Renal cortical epithelial cell (primary cell): ENCODE measurements around the gene SLC17A9. TPM values are rescaled to one million over a fixed set of nuclear protein-coding genes. Genes with fewer than 3 reads are reported as not detected.
"Not testable (repeated sequence)": the region's sequence is repeated elsewhere in the genome, so short reads cannot be mapped to it uniquely, and the experiment has no call there.

ENCODE experiments used
- DNase-seq: peaks from one replicate; pipeline ENCODE4 v3.0.0-alpha.2; 2011; ENCODE audit warnings: low read depth
- total RNA-seq: library from RNA; depleted of rRNA; stranded (reverse); fragments of >200 nt; gene quantifications from 2 replicates; pipeline ENCODE4 v1.2.3, GENCODE V29; 2014

Gene SLC17A9
- total RNA-seq, 1 donor from 2014 or later: 0.65 TPM

DNA sequence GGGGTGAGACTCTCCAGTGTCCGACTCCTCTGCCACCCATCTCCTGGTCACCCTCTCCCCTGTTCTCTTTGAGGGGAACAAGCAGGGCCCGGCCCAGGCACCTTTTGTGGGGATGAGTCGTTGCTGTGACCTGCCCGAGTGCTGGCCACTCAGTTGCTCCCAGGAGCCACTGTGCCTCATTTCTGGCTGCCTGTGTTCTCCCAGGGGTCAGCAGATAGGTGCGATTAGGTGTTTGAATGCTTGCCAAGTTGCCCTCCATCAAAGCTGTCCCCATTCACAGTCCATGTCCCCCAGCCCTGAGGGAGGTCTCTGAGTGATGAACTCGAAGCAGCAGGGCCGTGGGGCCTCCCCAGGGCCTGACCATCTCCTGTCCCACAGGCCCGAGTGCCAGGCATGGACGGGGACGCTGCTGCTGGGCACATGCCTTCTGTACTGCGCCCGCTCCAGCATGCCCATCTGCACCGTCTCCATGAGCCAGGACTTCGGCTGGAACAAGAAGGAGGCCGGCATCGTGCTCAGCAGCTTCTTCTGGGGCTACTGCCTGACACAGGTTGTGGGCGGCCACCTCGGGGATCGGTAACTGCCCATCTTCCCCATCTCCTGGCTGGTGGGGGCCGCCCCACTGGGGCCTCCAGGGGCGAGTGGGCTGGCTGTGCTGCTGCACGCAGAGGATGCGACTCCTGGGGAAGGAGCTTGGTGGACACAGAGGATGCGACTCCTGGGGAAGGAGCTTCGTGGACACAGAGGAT is 4.1 kb downstream of the SLC17A9 start:
- DNase-seq: no peak

DNA sequence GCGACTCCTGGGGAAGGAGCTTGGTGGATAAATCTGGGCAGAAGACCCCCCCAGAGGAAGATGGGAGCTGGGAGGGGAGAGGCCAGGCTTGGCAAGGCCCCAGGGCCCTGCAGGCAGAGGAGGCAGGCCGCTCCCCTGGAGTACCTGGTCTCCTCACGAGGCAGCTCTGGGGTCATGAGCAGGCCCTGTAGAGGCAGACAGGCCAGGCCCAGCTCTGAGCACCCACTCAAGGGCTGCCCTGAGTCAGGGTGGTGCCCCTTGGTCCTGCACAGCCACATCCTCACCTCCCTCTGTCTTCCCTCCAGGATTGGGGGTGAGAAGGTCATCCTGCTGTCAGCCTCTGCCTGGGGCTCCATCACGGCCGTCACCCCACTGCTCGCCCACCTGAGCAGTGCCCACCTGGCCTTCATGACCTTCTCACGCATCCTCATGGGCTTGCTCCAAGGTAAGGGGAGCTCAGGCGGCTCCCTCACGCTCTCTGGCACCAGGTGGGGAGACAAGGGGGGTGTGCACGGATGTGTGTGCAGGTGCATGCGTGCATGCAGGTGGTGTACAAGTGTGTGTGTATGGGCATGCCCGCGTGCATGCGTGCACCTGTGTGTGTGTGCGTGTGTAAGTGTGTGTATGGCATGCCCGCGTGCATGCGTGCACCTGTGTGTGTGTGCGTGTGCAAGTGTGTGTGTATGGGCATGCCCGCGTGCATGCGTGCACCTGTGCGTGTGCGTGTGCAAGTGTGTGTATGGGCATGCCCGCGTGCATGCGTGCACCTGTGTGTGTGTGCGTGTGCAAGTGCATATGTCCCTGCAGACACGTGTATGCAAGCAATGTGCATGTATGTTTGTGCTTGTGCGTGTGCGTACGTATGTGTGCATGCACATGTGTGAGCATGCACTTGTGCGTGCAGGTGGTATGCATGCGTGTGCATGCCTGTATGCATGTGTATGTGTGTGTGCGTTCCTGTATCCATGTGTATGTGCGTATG is 4.9 kb downstream of the SLC17A9 start:
- DNase-seq: no peak

DNA sequence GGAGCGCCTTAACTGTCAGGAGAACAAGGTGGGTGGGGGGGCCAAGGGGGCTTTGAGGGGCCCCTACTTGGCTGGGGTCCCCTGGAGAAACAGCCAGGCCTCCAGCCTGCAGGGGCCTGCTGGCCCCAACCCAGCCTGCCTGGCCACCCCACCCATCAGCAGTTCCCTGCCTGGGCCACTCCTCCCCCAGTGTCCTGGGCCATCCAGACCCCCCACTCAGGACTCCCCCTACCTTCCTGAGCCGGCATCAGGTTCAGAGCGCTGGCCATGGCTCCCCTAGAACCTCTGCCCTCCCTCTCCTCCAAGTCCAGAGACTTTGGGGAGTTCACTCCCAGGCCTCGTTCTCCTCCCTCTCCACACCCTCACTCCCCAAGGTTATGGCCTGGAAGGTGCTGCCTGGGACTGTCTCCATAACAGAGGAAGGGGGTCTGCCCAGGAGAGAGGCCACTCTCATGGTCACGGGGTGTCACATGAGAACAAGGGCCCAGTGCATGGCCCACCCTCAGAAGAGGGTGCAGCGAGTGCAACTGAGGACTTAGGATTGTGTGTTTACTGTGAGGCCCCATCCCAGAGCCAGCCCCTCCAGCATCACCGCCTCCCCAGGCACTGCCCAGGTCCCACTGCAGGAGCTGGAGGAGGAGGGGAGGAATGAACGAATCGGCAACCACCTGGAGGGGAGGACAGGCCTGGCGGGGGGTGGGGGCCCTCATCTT is 6.0 kb downstream of the SLC17A9 start:
- DNase-seq: no peak

DNA sequence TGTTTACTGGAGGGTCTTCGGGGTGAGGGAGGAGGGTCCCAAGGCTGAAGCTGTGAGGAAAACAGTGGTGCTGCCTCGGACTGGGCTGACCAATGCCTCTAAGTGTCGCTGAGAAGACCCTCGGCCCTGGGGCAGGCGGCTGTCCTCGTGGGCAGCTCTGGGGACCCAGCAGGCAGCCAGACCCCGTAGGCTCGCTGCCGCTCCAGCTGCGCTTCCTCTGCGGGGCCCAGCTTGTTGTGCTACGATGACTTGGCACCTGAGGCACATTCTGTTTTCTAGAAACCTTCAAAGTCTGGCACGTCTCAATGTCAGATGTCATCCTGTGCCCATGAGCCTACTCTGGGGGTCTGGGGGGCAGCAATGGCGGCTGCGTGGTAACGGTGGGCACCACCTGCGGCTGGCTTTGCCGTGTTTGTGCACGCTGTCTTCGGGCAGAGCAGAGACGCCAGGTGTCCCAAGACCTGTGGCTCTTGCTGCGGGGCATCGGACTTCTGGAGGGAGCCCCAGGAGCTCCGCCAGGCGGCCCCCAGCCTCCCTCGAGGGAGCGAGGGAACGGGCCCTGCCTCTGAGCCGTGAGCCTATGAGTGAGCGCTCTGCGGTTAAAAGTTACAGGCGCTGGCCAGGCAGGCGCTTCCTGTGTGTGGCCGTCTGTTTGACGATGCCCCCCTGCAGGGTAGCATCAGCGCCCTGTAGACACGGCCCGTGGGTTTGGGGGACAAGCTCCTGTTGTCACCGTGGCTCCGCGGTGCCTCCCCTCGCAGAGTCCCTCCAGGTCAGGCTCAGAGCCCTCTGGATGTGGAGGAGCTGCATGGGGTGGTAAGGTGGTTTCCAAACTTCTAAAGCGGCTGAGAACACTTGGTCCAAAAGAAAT is 6.8 kb downstream of the SLC17A9 start:
- no peak for DNase-seq

DNA sequence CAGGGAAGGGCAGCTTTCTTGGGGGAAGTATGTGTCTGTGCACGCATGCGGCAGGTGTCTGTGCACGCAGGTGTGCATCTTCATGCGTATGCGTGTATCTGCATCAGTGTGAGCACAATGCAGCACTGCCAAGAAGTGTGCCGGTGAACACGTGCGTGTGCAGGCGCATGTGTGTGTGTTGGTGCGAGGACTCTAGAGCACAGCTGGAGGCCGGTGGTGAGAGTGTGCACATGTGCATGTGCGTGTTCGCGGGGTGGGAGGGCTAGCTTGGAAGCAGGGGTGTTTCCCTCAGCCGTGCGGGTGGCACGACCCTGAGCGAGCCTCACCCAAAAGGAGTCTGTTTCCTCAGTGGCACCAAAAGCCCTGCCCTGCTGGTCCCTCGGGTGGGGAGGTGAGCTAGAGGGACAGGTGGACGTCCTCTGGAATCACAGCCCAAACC is 7.5 kb downstream of the SLC17A9 start:
- DNase-seq: no peak

DNA sequence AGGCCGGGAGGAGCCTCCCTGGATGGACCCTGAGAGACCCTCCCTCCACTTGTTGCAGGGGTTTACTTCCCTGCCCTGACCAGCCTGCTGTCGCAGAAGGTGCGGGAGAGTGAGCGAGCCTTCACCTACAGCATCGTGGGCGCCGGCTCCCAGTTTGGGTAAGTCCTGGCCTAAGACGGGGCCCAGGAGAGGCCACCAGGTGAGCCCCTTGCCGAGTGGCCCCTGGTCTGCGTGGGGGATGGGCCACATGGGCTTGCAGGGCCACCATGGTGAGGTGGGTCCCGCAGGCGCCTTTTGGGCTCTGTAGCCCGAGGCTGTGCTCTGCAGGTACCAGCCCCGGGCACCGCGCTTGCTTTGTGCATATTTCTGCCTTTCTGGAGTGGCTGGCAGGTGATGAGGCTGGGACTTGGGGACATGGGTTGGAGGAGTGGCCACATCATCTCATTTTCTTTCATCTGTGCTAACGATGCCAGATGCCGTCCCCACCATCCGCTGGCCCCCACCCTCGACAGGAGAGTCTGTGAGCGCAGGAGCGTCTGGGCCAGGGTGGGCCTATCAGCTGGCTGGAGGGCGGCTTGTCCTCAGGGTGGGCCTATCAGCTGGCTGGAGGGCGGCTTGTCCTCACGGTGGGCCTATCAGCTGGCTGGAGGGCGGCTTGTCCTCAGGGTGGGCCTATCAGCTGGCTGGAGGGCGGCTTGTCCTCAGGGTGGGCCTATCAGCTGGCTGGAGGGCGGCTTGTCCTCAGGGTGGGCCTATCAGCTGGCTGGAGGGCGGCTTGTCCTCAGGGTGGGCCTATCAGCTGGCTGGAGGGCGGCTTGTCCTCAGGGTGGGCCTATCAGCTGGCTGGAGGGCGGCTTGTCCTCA is 8.2 kb downstream of the SLC17A9 start:
- not testable (repeated sequence) for DNase-seq

DNA sequence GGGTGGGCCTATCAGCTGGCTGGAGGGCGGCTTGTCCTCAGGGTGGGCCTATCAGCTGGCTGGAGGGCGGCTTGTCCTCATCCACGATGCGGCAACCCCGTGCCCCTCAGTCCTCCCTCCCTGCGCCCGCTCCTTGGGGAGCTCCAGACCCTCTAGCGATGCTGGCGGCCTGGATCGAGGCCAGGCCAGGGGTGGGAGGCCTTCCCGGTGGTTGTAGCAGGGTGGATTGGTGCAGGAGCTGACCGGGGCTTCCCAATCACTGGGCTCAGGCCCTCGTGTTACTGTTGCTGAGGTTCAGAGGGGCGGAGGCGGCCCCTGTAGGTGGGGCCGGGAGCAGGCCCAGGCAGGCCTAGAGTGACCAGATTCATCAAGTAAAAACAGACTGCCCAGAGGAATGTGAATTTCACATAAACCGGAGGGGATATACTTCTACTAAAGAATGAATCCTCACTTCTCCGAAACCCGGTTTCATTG is 8.8 kb downstream of the SLC17A9 start:
- no peak for DNase-seq

DNA sequence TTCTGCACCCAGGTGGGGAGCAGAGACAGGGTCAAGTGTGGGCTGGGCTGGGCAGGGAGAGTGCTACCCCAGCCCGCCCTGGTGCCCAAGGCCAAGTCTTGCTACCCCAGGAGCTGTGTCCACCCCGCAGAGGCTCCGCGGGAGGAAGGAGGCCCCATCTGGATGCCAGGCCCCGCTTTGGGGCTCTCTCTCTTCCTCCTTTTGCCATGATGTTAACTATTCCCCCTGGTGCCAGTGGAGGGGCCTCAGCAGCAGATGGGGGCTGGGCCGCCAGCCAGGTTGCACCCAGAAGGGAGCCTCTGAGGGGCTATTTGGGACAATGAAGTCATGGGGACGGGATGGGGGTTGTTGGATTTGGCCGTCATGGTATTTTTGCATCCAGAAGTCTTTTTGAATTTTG is 9.3 kb downstream of the SLC17A9 start:
- DNase-seq: no peak

DNA sequence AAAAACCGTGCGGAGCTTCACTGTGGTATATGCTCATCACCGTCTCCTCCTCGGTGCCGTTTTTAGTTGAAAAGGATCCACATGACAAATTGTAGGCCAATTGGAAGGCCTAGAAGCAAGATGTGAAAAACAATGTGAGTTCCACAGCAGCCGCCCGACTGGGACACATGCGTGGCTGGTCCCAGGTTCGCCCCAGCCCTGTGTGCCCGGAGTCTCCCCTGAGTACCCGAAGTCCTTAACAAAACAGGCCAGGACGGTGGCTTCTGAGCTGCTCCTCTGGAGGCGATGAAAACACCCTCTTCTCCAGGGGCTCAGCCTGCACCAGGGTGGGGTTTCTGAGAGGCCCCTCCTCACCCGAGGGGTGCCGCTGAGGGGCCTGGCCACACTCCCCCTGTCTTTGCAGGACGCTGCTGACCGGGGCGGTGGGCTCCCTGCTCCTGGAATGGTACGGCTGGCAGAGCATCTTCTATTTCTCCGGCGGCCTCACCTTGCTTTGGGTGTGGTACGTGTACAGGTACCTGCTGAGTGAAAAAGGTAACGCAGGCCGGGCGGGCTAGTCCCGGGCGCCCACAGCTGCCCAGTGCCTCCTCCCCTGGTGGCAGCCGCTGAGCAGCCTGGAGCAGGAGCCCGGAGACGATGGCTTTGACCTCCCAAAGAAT is 9.8 kb downstream of the SLC17A9 start:
- DNase-seq: no peak

DNA sequence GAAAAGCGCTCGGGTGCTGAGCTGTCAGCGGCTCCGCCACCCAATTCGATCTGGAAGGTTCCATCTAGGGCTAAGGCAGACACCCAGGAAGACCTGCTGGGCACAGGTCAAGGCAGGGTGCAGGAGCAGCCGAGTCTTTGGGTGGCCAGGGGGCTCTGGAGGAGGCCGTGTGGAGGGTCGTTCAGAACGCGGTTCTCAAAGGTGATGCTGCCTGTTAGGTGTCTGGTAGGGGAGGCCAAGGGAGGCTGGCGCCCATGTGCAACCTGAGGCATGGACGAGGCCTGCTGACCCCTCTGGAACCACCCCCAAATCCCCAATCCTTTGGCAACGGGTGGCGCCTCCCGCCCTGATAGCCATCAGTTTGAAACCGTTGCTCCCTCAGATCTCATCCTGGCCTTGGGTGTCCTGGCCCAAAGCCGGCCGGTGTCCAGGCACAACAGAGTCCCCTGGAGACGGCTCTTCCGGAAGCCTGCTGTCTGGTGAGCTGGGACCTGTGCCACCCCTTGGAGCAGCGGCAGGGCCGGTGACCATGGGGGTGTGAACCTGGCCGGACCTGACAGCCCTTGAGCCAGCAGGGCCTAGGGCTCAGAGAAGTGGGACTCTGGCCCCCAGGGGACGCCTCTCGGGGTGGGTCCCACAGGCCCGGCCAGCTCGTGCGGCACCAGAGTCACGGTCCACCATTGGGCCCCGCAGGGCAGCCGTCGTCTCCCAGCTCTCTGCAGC is 10.5 kb downstream of the SLC17A9 start:
- DNase-seq: no peak

DNA sequence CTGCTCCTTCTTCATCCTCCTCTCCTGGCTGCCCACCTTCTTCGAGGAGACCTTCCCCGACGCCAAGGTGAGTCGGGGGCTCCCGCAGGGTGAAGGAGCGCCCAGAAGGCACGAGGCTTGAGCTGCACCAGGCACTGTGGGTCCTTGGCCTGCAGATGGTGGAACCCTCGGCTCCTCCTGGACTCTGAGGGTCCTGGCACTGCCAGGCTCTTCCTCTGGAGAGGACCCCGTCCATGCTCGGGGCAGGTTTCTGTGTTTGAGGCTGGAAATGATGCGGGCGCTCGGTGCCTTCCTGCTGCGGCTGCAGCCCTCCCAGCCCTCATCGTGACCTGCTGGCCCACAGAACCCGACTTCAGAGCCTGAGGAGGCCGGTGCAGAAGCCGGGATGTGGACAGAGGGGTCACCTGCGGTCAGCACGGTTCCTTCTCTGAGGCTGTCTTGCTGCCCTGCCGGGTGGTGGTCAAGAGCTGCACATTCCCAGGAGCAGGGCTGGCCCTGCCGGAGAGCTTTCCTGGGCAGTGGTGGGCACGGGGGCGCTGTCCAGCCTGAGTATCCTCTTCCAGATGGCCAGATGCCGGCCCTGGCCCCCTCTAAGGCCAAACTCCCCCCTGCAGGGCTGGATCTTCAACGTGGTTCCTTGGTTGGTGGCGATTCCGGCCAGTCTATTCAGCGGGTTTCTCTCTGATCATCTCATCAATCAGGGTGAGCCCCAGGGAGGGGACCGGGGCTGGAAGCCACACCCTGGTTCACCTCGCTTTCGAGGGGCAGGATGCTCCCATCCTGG is 11.3 kb downstream of the SLC17A9 start:
- DNase-seq: no peak

DNA sequence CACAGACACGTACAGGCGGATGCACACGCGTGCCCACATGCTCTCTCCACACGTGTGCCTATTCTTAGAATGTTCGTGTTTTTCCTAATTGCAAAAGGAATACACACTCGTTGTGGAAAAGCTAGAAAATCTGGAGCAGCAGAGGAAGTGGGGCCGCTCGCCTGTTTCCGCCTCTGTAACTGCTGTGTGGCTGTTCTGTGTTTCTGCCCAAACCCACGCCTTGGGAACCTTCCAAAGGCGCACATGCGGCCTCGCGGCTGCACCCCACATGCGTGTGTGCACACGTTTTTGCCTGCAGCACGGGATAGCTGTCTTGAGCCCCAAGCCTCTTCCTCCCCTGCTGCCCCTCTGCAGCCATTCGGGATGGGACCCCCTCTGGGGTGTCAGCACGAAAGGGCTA is 12.2 kb downstream of the SLC17A9 start:
- no peak for DNase-seq

DNA sequence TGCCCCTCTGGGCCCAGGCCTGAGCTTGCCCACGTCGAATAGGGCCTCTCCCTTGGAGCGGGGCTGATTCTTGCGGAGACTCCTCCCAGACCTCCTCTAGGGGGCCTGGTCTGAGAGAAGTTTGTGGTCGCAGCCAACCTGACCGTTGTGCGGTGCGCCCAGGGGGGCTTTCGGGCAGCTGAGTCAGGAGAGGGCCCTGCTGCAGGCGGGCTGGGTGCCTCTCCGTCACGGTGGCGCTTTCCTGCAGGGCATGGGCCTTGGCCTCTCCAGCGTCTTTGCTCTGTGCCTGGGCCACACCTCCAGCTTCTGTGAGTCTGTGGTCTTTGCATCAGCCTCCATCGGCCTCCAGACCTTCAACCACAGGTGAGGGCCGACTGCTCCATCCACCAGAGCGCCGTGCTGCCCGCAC is 12.9 kb downstream of the SLC17A9 start:
- no peak for DNase-seq

DNA sequence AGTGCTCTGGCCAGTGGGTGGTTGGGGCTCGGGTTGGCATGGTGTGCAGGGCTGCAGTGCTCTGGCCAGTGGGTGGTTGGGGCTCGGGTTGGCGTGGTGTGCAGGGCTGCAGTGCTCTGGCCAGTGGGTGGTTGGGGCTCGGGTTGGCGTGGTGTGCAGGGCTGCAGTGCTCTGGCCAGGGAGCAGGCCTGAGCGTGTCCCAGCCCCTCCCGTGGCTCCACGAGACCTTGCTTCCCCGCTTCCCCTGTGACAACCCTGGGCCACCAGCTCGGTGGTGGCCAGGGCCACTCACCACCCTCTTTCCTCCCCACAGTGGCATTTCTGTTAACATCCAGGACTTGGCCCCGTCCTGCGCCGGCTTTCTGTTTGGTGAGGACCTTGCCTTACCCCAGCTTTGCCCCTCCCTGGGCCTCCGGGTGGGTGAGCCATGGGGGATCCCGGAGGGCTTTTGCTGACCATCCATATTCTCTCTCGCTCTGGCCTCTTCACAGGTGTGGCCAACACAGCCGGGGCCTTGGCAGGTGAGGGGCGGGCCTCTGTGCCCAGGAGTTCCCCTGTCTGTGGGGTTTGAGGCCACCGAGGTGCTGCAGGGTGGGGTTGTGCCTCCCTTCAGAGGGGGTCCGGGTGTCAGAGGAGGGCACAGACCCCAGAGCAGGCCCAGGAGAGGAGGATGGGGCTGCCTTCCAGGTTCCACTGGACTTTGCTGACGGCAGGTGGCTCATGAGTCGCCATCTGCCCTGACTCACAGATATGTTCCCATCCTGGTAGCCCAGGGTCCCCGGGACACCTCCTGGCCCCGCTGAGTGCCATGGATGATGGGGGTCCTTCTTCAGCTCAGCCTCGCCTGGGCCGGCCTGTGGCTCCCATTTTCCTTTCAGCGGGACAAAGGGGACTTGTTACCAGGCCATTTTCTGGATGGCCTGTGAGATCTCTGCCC is 14.0 kb downstream of the SLC17A9 start:
- DNase-seq: no peak

DNA sequence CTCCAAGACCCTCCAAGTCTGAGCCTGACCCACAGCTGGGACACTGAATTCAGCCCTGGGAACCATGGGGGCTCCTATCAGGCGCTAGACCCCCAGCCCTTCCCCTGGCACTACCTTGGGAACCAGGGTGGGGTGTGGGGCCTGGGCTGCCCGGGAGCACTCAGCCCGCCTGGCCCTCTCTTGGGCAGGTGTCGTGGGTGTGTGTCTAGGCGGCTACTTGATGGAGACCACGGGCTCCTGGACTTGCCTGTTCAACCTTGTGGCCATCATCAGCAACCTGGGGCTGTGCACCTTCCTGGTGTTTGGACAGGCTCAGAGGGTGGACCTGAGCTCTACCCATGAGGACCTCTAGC is 14.6 kb downstream of the SLC17A9 start:
- no peak for DNase-seq

DNA sequence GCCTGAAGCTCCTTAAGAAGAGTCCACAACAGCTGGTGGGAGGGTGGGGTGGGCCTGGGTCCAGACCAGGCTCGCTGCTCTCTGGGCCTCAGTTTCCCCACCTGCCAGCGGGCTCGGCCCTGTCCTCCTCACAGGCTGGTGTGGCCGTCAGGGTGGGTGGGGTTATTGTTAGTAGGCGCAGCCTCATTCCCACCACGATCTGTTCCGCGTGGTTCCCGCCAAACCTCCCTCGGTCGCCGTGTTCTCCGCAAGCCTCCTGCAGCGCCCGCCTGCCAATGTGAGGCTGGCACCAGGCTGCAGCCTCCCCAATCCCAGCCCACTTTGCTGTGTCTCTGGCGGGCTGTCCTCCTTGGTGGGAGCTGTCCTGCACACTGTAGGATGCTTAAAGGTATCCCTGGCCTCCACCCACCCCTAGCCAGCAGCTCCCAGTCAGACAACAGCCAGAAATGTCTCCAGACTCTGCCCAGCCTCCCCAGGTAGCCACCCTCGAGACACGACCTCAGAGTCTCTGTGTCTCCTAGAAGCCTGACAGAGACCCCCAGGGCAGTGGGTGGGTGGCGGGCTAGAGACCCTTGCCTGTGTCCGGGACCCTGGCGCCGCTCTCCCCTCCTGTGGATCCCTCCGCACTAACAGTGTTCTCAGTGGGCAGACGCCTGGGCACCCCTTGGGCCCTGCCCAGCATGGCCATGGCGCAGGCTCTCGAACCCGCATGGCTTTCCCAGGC is 15.3 kb downstream of the SLC17A9 start:
- DNase-seq: no peak
